Measurements from ENCODE around the gene CAPN15. TPM values are rescaled to one million over a fixed set of nuclear protein-coding genes. Genes with fewer than 3 reads are reported as not detected.
A peak's percentile ranks its signal among the peaks of the same experiment; 100 is the strongest.

CAPN15 gene
- total RNA-seq, 1 donor from 2014 or later: 103 TPM

- intact Hi-C loops (cut with micrococcal nuclease): loop anchor here (5.0 kb wide), 1 partner anchor 40 kb away; the partner anchor contains the start of gene CAPN15
- no peaks in the 10 kb centered on the region for H3K27me3 Mint-ChIP-seq (ENCODE audit: low read depth)
Observed at GRCh38 chr16:567373-568256, 40.1 kb downstream of the CAPN15 start.

GRCh38 chr16:568401-569258 lies 41.1 kb downstream of the CAPN15 start:
- no peaks in the 10 kb centered on the region for H3K27me3 Mint-ChIP-seq (ENCODE audit: low read depth)
- H3K27ac Mint-ChIP-seq: peak overlapping the region; percentile 89
- peaks cover 24% of the 10 kb centered on the region for H3K4me1 Mint-ChIP-seq (ENCODE audit: low read depth)
- no peaks in the 10 kb centered on the region for H3K36me3 Mint-ChIP-seq (ENCODE audit: low read depth)
- no peaks in the 10 kb centered on the region for H3K9me3 Mint-ChIP-seq
- peak overlapping the region; percentile 88 for H3K4me3 Mint-ChIP-seq (ENCODE audit: low read depth)
- no peak for DNase-seq (ENCODE audit: low spot score)
- intact Hi-C loops (cut with micrococcal nuclease): loop anchor here (5.0 kb wide), 1 partner anchor 41 kb away; the partner anchor contains the start of gene CAPN15

More at GRCh38 chr16:567373-568256, 40.1 kb downstream of the CAPN15 start:
- Mint-ChIP-seq H3K4me3 (ENCODE audit: low read depth) (peak overlapping the region; percentile 58), H3K36me3 (ENCODE audit: low read depth) (no peaks in the 10 kb centered on the region), H3K27ac (peak overlapping the region; percentile 81), H3K9me3 (no peaks in the 10 kb centered on the region), H3K4me1 (ENCODE audit: low read depth) (peaks cover 24% of the 10 kb centered on the region)
- no peak for DNase-seq (ENCODE audit: low spot score)

GRCh38 chr16:569445-570254 lies 42.1 kb downstream of the CAPN15 start, which contains the start of gene PIGQ:
Gene PIGQ, plus strand, starts transcription at chr16:569968. Its CDS starts 4,107 bp downstream, at chr16:574075.
- intact Hi-C loops (cut with micrococcal nuclease): loop anchor here (5.0 kb wide), 1 partner anchor 42 kb away; the partner anchor contains the start of gene CAPN15
- H3K9me3 Mint-ChIP-seq: no peaks in the 10 kb centered on the region
- H3K4me1 Mint-ChIP-seq (ENCODE audit: low read depth): peaks cover 24% of the 10 kb centered on the region
- H3K4me3 Mint-ChIP-seq (ENCODE audit: low read depth): peak within 1 kb of the TSS; percentile 88
- H3K36me3 Mint-ChIP-seq (ENCODE audit: low read depth): no peaks in the 10 kb centered on the region
- peak; percentile 61 for DNase-seq (ENCODE audit: low spot score)
- H3K27ac Mint-ChIP-seq: peak within 1 kb of the TSS; percentile 89
- H3K27me3 Mint-ChIP-seq (ENCODE audit: low read depth): no peaks in the 10 kb centered on the region

- Mint-ChIP-seq H3K9me3 (no peaks in the 10 kb centered on the region), H3K27ac (no peak overlapping the region), H3K4me3 (ENCODE audit: low read depth) (no peak overlapping the region), H3K4me1 (ENCODE audit: low read depth) (peaks cover 17% of the 10 kb centered on the region), H3K36me3 (ENCODE audit: low read depth) (no peaks in the 10 kb centered on the region), H3K27me3 (ENCODE audit: low read depth) (no peaks in the 10 kb centered on the region)
- intact Hi-C loops (cut with micrococcal nuclease): no loop called here
- no peak for DNase-seq (ENCODE audit: low spot score)
Observed at GRCh38 chr16:572865-573650, 45.5 kb downstream of the CAPN15 start.

- Mint-ChIP-seq H3K4me3 (ENCODE audit: low read depth) (no peak overlapping the region), H3K36me3 (ENCODE audit: low read depth) (no peaks in the 10 kb centered on the region), H3K9me3 (no peaks in the 10 kb centered on the region), H3K27me3 (ENCODE audit: low read depth) (no peaks in the 10 kb centered on the region), H3K4me1 (ENCODE audit: low read depth) (peaks cover 14% of the 10 kb centered on the region), H3K27ac (no peak overlapping the region)
- no peak for DNase-seq (ENCODE audit: low spot score)
- intact Hi-C loops (cut with micrococcal nuclease): no loop called here
Observed at GRCh38 chr16:574021-574760, 46.7 kb downstream of the CAPN15 start.

GRCh38 chr16:575354-576196 lies 48.1 kb downstream of the CAPN15 start:
- DNase-seq (ENCODE audit: low spot score): no peak
- Mint-ChIP-seq H3K27ac (no peak overlapping the region), H3K4me3 (ENCODE audit: low read depth) (no peak overlapping the region), H3K27me3 (ENCODE audit: low read depth) (no peaks in the 10 kb centered on the region), H3K4me1 (ENCODE audit: low read depth) (peaks cover 11% of the 10 kb centered on the region), H3K9me3 (no peaks in the 10 kb centered on the region), H3K36me3 (ENCODE audit: low read depth) (no peaks in the 10 kb centered on the region)
- intact Hi-C loops (cut with micrococcal nuclease): no loop called here

GRCh38 chr16:576197-576822 lies 48.8 kb downstream of the CAPN15 start:
- Mint-ChIP-seq H3K4me3 (ENCODE audit: low read depth) (no peak overlapping the region), H3K27me3 (ENCODE audit: low read depth) (no peaks in the 10 kb centered on the region), H3K4me1 (ENCODE audit: low read depth) (peaks cover 5% of the 10 kb centered on the region), H3K9me3 (no peaks in the 10 kb centered on the region), H3K36me3 (ENCODE audit: low read depth) (no peaks in the 10 kb centered on the region), H3K27ac (no peak overlapping the region)
- intact Hi-C loops (cut with micrococcal nuclease): no loop called here
- DNase-seq (ENCODE audit: low spot score): no peak

- peaks cover under 1% of the 10 kb centered on the region for H3K4me1 Mint-ChIP-seq (ENCODE audit: low read depth)
- no peak for DNase-seq (ENCODE audit: low spot score)
- H3K36me3 Mint-ChIP-seq (ENCODE audit: low read depth): no peaks in the 10 kb centered on the region
- no peak overlapping the region for H3K27ac Mint-ChIP-seq
- no peaks in the 10 kb centered on the region for H3K27me3 Mint-ChIP-seq (ENCODE audit: low read depth)
- H3K9me3 Mint-ChIP-seq: no peaks in the 10 kb centered on the region
- intact Hi-C loops (cut with micrococcal nuclease): no loop called here
- no peak overlapping the region for H3K4me3 Mint-ChIP-seq (ENCODE audit: low read depth)
Observed at GRCh38 chr16:576823-577201, 49.3 kb downstream of the CAPN15 start.

- intact Hi-C loops (cut with micrococcal nuclease): no loop called here
- Mint-ChIP-seq H3K9me3 (no peaks in the 10 kb centered on the region), H3K4me3 (ENCODE audit: low read depth) (no peak overlapping the region), H3K27ac (no peak overlapping the region), H3K4me1 (ENCODE audit: low read depth) (no peaks in the 10 kb centered on the region), H3K27me3 (ENCODE audit: low read depth) (no peaks in the 10 kb centered on the region), H3K36me3 (ENCODE audit: low read depth) (no peaks in the 10 kb centered on the region)
- no peak for DNase-seq (ENCODE audit: low spot score)
Observed at GRCh38 chr16:577796-578195, 50.3 kb downstream of the CAPN15 start.

- no peak overlapping the region for H3K27ac Mint-ChIP-seq
- DNase-seq (ENCODE audit: low spot score): no peak
- no peaks in the 10 kb centered on the region for H3K36me3 Mint-ChIP-seq (ENCODE audit: low read depth)
- H3K4me1 Mint-ChIP-seq (ENCODE audit: low read depth): no peaks in the 10 kb centered on the region
- no peaks in the 10 kb centered on the region for H3K9me3 Mint-ChIP-seq
- H3K4me3 Mint-ChIP-seq (ENCODE audit: low read depth): no peak overlapping the region
- intact Hi-C loops (cut with micrococcal nuclease): no loop called here
- no peaks in the 10 kb centered on the region for H3K27me3 Mint-ChIP-seq (ENCODE audit: low read depth)
Observed at GRCh38 chr16:578232-578869, 50.8 kb downstream of the CAPN15 start.

All from activated T-helper 2 cell treated with anti-CD3 and anti-CD28 coated beads, Interferon-gamma antibody, Interleukin-2, Interleukin-4, amounts not matched to agents 10 μg/mL and 5 μg/mL and 100 μg/mL, durations not matched to agents 14 hours and 24 hours and 36 hours (primary cell).